Nucleus accumbens (tissue), 56 donors: ENCODE measurements around the gene ADGB.
"Not testable (repeated sequence)": the region's sequence is repeated elsewhere in the genome, so short reads cannot be mapped to it uniquely, and the experiment has no call there.

Experiments
- DNase-seq, 56 donors: peaks; one replicate each; lab custom pipeline; 2025; lab: John Stamatoyannopoulos, UW

Gene ADGB

DNA sequence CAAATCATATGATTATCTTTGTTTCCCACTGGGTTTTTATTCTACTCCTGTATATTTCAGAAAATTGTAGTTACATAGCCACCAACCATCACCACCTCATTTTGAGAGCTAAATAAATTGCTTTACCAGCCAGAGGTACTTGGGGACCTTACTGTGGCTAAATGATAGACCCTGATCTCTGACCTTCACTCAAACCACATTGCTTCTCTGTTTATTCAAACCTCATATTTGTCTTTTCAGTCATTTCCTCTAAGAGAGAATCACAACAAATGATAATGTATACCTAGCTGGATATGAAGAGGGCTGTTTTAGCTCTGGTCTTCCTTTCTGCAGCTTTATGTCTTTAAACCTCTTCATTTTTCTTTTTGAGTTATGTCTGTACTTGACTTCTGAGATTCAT lies 142.8 kb downstream of the ADGB start:
- no peak for DNase-seq

DNA sequence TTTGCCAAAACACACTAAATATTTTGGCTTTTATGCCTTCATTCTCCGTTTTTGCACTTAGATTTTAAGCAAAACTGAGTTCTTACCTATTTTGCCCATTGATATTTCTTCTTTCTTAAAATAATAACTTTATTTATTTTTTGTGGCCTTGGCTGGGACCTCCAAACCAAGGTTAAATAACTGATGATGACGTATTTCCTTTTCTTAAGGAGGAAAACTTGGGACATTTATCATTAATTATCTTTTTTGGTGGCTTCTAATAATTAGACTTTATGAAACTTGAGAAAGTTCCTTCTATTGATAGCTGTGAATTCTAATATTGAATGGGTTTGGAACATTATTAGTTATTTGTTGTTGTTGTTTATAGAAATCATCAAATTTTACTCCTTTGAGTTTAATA lies 154.5 kb downstream of the ADGB start:
- DNase-seq, result no peak

DNA sequence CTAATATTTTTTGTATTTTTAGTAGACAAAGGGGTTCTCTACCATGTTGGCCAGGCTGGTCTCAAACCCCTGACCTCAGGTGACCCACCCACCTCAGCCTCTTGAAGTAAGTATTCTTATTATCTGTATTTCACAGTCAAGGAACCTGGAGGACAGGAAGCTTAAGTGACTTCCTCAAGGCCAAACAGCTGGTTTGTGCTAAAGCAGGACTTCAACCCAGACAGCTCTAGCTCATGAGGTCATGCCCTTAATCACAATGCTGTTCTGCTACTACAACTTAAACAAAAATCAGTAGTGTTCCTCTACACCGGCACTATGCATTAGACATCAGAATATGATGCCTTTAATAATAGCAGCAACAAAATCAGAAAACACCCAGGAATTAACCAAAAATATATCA lies 168.9 kb downstream of the ADGB start:
- DNase-seq, result no peak

DNA sequence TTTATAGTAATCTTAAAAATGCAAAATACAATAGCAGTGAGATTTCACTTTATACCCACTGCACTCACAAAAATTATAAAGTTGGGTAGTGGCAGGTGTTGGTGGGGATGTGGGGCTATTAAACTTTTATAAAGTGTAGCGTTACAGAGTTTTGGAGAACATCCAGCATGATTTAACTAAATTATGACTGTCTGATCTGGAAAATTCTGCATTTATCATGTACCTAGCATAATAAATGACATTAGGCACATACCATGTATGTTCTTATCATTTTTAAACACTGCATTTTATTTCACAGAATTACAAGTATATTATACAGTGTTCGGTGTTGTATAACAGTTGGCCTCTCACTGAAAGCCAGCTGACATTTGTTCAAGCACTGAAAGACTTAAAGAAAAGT lies 169.9 kb downstream of the ADGB start:
- no peak for DNase-seq

DNA sequence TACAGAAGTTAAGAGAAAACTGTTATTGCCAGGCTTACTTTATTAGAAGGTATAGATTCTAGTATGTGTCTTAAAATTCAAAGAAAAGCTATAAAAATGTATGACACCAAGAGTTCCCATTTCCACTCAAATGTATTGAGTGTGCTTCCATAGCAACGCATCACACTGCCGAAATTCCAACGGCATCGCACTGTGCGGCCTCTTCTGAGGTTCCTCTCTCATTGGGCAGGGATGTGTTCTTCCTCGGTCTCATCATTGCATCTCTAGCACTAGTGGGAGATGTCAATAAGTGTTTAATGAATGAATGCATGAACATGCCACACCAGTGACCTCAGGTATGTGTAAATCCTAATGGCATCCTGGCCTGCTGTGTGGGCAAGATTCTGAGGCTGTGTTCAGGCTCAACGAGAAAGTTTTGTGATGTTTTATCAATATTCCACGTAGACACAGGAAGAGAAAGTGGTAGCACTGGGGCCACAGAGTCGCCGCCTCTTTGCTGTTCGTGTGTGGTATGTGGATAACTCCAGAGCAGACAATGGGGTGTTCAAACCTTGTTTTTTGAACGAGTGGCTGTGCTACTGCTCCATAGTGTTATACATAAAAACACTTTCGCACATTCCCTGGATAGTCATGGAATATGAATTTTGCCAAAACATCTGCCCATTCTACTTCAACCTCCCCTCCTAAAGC lies 171.6 kb downstream of the ADGB start:
- DNase-seq, result no peak

DNA sequence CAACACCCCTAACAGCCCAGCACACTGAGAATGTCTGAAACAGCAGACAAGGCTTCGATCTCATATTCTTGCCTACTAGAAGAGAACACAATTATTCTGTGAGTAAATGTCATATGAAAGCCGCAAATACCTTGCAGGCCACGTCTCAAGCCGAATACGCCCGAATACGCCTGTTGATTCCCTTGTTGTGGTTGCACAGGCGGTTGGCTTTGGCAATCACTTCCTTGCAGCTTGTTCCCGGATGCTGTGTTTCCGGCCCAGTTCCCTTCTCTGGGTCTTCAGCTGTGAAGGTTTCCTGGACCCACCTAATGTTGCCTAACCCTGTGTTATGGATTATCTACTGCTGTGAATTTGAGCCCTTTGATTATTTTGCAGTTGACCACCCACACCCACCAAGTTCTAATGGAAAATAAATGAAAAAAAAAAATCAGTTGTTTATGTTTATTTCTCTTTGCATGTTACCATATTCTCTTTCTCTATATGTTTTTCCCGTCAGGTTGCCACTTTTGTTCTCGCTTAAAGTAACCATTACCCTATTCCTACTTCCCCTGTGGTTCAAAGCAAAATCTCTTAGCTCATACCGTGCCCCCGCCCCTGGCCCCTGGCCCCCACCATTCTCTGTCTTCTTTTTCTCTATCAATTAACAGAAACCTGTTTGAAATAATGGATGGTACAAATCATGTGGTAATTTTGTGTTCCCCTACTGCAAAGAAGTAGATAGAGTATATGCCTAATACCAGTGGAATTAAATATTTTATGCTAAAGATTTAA lies 172.4 kb downstream of the ADGB start:
- peak in 3 of 56 donors; percentile 1 to 2 (median 1) for DNase-seq

DNA sequence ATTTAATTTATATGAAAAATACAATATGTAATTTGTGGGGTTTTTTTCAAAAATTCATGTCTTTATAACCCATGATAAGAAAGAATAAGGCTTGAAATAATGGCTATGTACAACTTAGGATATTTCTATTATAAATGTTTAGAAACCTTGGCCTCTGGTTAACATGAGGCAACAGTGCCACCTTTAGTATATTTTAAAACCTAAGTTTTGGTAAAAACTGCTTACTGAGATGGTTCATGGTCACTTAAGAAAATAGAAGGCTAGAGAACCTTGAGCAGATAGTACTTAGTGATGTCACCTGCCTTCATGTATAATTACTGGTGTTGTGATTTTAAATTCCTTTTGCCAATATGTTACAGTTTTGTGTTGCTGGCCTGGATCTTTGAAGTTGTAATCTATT lies 176.4 kb downstream of the ADGB start:
- DNase-seq, result no peak

DNA sequence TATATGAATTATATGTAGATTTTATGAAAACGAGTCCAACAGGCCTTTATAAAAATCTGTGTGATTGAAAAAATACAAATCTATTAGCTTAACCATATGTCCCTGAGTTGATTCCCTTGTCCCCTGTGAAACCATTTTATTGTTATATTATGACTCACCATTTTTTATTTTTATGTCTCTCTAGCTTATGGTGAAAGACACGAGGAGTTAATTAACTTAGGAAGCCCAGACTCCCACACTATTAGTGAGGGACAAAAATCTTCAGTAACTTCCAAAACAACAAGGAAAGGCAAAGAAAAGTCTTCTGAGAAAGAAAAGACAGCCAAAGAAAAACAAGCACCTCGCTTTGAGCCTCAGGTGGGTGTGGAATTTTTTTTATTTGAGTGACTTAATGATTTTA lies 183.1 kb downstream of the ADGB start:
- no peak for DNase-seq

DNA sequence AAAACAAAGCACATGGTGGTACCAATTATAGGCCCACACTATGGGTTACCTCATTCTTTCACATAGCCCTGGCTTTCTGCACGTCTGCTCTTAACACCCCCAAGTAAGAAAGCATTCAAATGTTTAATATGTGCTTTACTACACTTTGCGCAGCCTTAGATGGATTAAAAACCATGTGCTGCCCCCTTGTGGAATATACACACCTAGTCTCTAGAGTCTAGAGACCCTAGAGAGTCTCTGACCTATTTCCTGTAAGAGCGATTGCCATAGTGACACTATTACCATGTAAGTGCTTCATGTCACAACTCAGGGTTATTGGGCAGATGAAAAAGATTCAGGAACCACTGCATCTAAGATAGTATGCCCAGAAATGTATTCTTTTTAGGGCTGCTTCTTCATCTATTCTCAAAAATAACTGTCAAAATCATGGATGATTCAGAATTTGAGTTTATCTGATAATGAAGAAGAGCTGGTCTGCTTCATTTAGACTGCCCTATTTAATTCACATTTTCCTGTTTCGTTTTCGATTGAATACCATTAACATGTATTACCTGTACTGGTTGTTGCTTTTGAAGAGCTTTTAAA lies 186.3 kb downstream of the ADGB start:
- no peak for DNase-seq

DNA sequence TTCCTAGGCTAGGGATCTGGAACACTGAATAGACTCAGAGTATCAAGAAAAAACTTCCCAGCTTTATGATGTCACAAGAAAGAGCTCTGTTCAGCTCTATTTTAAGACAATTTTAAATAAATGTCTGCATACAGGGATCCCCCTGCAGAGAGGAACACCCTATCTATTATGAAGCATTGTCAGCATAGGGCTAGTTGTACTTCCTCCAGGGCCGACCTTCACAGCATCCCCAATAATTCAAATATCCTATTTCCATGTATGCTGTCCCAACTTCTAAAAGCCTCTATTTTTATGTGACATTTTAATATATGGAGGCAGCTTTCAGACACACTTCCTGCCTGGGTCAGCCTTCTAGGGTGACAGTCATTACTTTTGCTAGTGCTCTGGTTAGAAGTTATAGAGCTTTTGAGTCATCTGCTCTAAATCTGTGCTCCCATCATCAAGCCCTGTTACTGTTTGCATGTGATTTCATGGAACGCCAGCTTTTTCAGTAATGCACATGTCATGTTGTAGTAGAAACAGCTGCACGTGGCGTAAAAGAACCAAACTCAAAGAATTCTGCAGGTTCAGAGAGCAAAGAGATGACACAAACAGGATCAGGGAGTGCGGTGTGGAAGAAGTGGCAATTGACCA lies 189.2 kb downstream of the ADGB start:
- no peak for DNase-seq

DNA sequence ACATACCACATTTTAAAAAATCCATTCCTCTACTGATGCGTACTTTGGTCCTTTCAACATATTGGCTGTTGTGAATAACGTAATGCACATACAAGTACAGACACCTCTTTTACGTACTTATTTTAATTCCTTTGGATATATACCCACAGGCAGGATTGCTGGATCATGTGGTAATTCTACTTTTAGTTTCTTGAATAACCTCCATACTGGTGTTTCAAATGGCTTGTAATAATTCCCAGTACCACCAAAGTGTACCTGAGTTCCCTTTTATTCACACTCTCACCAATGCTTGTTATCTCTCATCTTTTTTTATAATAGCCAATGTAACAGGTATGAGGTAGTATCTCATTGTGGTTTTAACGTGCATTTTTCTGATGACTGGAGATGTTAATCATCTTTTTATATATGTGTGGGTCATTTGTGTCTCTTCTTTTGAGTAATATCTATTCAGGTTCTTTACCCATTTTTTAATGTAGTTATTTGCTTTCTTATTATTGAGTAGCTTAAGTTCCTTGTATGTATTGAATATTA lies 191.9 kb downstream of the ADGB start:
- no peak for DNase-seq

DNA sequence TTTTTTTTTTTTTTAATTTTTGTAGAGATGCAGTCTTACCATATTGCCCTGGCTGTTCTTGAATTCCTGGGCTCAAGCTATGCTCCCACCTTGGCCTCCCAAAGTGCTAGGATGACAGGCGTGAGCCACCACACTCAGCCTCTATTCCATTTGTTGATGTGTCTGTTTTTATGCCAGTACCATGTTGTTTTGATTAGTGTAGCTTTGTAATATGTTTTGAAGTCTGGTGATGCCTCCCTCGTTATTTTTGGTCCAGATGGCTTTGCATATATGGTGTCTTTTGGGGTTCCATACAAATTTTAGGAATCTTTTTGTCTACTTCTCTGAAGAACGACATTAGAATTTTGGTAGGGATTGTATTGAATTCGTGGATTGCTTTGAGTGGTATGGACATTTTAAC lies 193.2 kb downstream of the ADGB start:
- no peak for DNase-seq

DNA sequence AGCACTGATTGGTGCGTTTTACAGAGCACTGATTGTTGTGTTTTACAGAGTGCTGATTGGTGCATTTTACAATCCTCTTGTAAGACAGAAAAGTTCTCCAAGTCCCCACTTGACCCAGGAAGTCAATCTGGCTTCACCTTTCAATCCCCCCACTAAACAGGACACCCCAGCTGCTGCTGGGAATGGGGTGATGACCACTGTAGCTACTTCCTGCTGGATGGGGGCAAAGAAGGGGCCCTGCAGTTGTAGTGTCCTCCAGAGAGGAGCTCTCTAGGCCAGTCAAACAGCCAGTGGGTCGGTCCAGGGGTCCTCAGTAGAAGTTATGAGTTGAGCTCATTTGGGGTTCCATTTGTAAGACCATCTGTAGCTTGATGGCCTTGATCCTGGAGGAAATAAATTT lies 194.4 kb downstream of the ADGB start:
- DNase-seq, result not testable (repeated sequence)

DNA sequence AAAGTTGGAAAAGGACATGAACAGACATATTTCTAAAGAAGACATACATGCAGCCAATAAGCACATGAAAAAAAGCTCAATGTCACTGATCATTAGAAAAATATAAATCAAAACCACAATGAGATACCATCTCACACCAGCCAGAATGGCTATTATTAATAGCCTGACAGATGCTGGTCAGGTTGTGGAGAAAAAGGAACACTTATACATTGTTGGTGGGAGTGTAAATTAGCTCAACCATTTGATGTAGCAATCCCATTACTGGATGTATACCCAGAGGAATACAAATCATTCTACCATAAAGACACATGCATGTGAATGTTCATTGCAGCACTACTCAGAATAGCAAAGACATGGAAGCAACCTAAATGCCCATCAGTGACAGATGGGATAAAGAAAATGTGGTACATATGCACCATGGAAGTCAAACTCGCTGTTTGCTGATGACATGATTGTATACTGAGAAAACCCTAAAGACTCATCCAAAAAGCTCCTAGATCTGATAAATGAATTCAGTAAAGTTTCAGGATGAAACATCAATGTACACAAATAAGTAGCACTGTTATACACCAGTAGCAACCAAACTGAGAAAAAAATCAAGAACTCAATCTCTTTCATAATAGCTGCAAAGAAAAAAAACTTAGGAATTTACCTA lies 196.8 kb downstream of the ADGB start:
- no peak for DNase-seq

DNA sequence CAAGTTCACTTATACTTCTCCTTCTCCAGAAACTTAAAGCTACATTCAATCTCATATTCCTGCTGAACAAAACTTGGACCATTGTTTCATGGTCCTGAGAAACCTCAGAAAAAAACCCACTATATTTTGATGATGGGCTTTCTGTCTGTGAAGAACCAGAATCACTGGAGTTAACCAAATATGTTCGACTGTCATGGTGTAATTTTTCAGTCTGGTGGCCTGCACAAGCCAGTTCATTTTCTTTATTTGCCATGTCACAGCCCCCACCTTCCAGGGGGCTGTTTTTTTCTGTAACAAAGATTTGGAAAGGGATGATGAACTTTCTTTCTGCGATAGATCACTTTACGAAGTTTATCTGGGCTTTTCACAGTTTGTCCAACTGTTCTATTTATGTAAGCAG lies 204.4 kb downstream of the ADGB start:
- DNase-seq, result not testable (repeated sequence)

DNA sequence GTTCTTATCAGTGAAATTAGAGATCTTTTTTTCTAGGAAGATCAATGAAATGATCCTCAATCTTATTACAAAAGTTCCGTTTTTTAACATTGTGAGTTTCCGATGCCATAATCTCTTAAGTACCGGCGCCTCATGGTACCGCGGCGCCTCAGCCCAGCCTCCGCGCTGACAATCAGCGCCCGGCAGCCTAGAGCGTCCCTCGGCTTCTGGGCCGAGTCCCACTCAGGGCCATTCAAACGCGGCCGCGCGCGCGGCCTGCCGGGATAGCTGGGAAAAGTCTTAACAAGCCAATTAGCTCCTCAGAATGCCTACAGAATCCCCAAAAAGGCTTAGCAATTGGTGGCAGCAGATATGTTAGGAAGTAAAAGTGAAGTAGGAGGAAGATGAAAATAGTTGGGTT lies 204.8 kb downstream of the ADGB start:
- DNase-seq, result peak in 8 of 56 donors; percentile 1 to 33 (median 4)

DNA sequence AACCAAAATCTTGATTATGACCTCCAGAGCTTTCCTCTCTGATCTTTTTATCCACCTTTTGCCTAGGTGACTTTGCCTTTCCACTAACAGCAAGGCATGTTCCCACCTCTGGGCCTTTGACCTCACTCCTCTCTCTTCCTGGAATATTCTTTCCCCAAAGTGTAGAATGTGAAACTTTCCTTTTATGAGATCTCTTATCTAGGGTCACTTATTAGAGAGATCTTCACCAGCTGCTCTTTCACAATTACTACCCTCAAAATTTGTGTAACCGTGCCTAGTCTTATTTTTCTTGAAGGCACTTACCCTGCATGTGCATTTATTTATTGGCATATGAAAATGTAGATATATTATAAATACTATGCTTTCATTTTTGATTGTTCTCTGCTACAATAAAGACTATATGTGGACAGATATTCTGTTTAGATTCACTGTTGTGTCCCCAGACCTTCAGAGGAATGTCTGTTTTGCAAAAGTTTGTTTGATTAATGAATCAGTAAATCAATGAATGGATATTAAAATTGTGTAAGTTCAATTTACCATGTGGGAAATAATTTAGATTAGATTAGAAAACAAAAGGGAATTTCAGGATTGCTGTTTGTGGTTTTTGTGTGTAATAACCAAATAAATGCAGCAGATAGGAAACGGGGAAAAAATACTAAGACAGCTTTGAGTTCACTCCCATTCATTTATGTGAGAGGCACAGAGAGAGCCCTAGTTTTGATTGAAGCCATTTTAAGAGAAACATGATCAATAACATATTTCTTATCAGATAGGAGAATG lies 207.0 kb downstream of the ADGB start:
- no peak for DNase-seq

DNA sequence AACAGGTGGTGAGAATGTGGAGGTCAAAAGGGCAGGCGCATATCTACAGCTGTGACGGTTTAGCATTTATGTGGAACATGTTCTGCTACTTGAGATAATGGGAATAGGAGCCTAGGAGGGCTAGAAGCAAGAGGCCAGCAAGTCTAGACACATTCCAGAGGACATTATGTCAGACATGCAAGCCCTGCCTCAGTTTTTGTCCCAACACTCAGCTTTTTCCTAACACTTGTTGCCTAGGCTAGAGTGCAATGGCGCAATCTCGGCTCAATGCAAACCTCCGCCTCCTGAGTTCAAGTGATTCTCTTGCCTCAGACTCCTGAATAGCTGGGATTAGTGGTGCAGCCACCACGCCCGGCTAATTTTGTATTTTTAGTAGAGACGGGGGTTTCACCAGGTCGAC lies 210.2 kb downstream of the ADGB start:
- DNase-seq, result not testable (repeated sequence)

DNA sequence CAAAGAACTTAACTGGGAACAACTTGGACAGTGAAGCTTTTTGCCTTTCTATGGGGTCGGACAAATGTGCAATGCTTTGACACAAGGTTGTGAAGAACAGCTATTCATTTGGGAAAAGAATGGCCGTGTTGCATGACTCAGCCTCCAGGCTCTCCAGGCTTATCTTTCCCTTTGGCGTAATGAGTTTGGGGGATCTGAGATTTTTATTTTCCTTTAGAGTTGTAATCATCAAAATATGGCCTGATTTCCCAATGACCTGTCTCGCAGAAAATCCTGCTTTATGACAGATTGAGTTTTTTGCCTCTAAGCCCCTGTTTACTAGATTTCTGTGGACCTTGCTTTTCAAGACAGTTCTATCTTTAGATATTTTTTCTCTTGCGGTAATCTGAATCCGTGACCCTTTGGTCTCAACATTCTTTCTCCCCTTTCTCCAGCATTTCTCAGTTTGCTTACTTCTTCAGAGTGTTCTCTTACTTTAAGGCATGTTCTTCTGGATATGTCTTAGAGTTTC lies 214.1 kb downstream of the ADGB start:
- not testable (repeated sequence) for DNase-seq

DNA sequence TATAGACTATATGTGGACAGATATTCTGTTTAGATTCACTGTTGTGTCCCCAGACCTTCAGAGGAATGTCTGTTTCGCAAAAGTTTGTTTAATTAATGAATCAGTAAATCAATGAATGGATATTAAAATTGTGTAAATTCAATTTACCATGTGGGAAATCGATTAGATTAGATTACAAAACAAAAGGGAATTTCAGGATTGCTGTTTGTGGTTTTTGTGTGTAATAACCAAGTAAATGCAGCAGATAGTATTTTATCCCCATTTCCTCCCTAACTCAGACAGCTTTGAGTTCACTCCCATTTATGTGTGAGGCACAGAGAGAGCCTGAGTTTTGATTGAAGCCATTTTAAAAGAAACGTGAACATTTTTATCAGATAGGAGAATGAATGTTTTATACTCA lies 214.8 kb downstream of the ADGB start:
- DNase-seq, result no peak
